B cell (primary cell): Measurements from ENCODE around the gene MRGPRG. TPM values are rescaled to one million over a fixed set of nuclear protein-coding genes. Genes with fewer than 3 reads are reported as not detected.

Experiments
- ATAC-seq: fragments of 200-7000 bp; cut with Tn5 transposase; one replicate; pipeline ENCODE4 v1.10.0; 2021; ENCODE audit warnings: low read depth, mild to moderate bottlenecking, moderate number of reproducible peaks, moderate library complexity
- CTCF ChIA-PET: fragments of 350-600 bp; sonication (Branson Sonifier 250); formaldehyde crosslinking; loops from one replicate; lab custom pipeline; 2021; ENCODE audit warnings: antibody characterized with exemption, inconsistent platforms; lab: Charles Lee
- POLR2A ChIA-PET: fragments of 350-600 bp; sonication (Branson Sonifier 250); formaldehyde crosslinking; loops from one replicate; lab custom pipeline; 2021; ENCODE audit warnings: antibody characterized with exemption; lab: Charles Lee
- DNase-seq: peaks from one replicate; pipeline ENCODE4 v3.0.0; 2013
- H2AFZ ChIP-seq: 2 replicates; pipeline ENCODE4 v1.6.1; 2012; ENCODE audit warnings: mild to moderate bottlenecking, low read depth, low read length; ENCODE audit not compliant: insufficient read depth, poor library complexity, severe bottlenecking
- H3K27ac ChIP-seq, 2 donors: 1 replicate in 1 of 2; 2 replicates in 1 of 2; pipeline ENCODE4 v1.5.1; 2012 to 2013; ENCODE audit warnings: low read length in 2 of 2, mild to moderate bottlenecking in 2 of 2, moderate library complexity in 1 of 2
- H3K27me3 ChIP-seq, 4 experiments: fragments of 200-600 bp in 1 of 4; sonication (generic) in 1 of 4; replicated peaks in 1 of 4; 1 replicate in 2 of 4; 2 replicates in 2 of 4; pipeline versions ENCODE4 v1.6.1 to v1.7.0; 2013 to 2016; ENCODE audit warnings: low read length in 3 of 4, mild to moderate bottlenecking in 2 of 4, mixed read lengths in 1 of 4, moderate library complexity in 1 of 4; ENCODE audit not compliant: insufficient read depth in 4 of 4, control insufficient read depth in 3 of 4; ENCODE audit errors: control extremely low read depth in 1 of 4
- H3K36me3 ChIP-seq, 2 experiments: replicated peaks in 1 of 2; 1 replicate in 1 of 2; 2 replicates in 1 of 2; pipeline versions ENCODE4 v1.6.1 to v1.7.1; 2013; ENCODE audit warnings: low read length in 1 of 2; ENCODE audit not compliant: insufficient read depth in 2 of 2, control insufficient read depth in 1 of 2; ENCODE audit errors: control extremely low read depth in 1 of 2, extremely low read depth in 1 of 2
- H3K4me1 ChIP-seq, 2 donors: fragments of 200-600 bp in 1 of 2; sonication (generic) in 1 of 2; 1 replicate in 1 of 2; 2 replicates in 1 of 2; pipeline versions ENCODE4 v1.5.1 to v1.6.1; 2013 to 2017; ENCODE audit warnings: low read length in 2 of 2; ENCODE audit not compliant: control insufficient read depth in 2 of 2, insufficient read depth in 2 of 2
- H3K4me2 ChIP-seq: replicated peaks from 2 replicates; pipeline ENCODE3; 2012; ENCODE audit warnings: mild to moderate bottlenecking, low read depth, low read length; ENCODE audit not compliant: poor library complexity, severe bottlenecking
- H3K4me3 ChIP-seq, 5 experiments: fragments of 200-600 bp in 1 of 5; sonication (generic) in 1 of 5; 1 replicate in 3 of 5; 2 replicates in 2 of 5; pipeline versions ENCODE4 v1.5.1 to v1.7.0; 2011 to 2016; ENCODE audit warnings: low read length in 4 of 5, mild to moderate bottlenecking in 4 of 5, low read depth in 2 of 5, control low read depth in 1 of 5, moderate library complexity in 1 of 5; ENCODE audit not compliant: insufficient read depth in 1 of 5; ENCODE audit errors: control extremely low read depth in 1 of 5, extremely low read depth in 1 of 5
- H3K79me2 ChIP-seq: fragments of 200-600 bp; sonication (generic); one replicate; pipeline ENCODE4 v1.6.0; 2016; ENCODE audit warnings: low read length; ENCODE audit not compliant: control insufficient read depth, insufficient read depth
- H3K9ac ChIP-seq: fragments of 200-600 bp; sonication (generic); 2 replicates; pipeline ENCODE4 v1.6.1; 2017; ENCODE audit warnings: mild to moderate bottlenecking, low read length, moderate library complexity
- H3K9me3 ChIP-seq, 3 donors: one replicate each; pipeline versions ENCODE4 v1.6.1 to v1.7.1; 2013; ENCODE audit warnings: low read length in 2 of 3; ENCODE audit not compliant: control insufficient read depth in 2 of 3, insufficient read depth in 1 of 3; ENCODE audit errors: control extremely low read depth in 1 of 3
- H4K20me1 ChIP-seq: 2 replicates; pipeline ENCODE4 v1.6.0; 2012; ENCODE audit warnings: mild to moderate bottlenecking, low read length; ENCODE audit not compliant: insufficient read depth, control insufficient read depth, poor library complexity, severe bottlenecking
- H3K27ac Mint-ChIP-seq: one replicate; pipeline ENCODE4 v1.8.0; 2021; ENCODE audit warnings: mixed read lengths
- H3K27me3 Mint-ChIP-seq: one replicate; pipeline ENCODE4 v1.8.0; 2021; ENCODE audit warnings: mixed read lengths
- H3K4me1 Mint-ChIP-seq: one replicate; pipeline ENCODE4 v1.8.0; 2021; ENCODE audit warnings: mixed read lengths
- H3K4me3 Mint-ChIP-seq: one replicate; pipeline ENCODE4 v1.8.0; 2021; ENCODE audit warnings: mixed read lengths
- H3K9me3 Mint-ChIP-seq: one replicate; pipeline ENCODE4 v1.8.0; 2022; ENCODE audit warnings: mixed read lengths; ENCODE audit not compliant: insufficient read depth
- CTCF ChIP-seq: fragments of 200-600 bp; IDR thresholded peaks from one replicate; pipeline ENCODE4 v1.8.0; 2022; ENCODE audit warnings: antibody characterized with exemption, mild to moderate bottlenecking
- EZH2 ChIP-seq: IDR thresholded peaks from 2 replicates; pipeline ENCODE4 v1.6.1; 2012; ENCODE audit warnings: borderline replicate concordance, low read depth, mild to moderate bottlenecking, moderate library complexity, low read length; ENCODE audit not compliant: insufficient read depth, poor library complexity, severe bottlenecking
- WGBS: methylation state at CpG from one replicate; pipeline ENCODE4 v1.1.5; 2013; ENCODE audit warnings: missing lambda C conversion rate; ENCODE audit not compliant: insufficient coverage; 5-methylcytosine and 5-hydroxymethylcytosine counted together
- intact Hi-C: fragments of 100-400 bp; cut with micrococcal nuclease; formaldehyde crosslinking; loops from one replicate; pipeline ENCODE4 v1.10.0; 2022
- polyA plus RNA-seq: library from polyadenylated mRNA; depleted of rRNA; stranded (reverse); fragments of >200 nt; gene quantifications from 2 replicates; pipeline ENCODE4 v1.2.3, GENCODE V29; 2012
- total RNA-seq, 2 donors: library from RNA; stranded (reverse); fragments of 120-200 nt in 1 of 2; gene quantifications; 1 replicate in 1 of 2; 2 replicates in 1 of 2; pipeline versions ENCODE4 v1.2.3 to v1.2.4, GENCODE V29; 2013 to 2022

The MRGPRG gene
- total and polyA plus RNA-seq, 2 donors (not counting 1 experiment from before 2014, with no cell fraction given): not detected

DNA sequence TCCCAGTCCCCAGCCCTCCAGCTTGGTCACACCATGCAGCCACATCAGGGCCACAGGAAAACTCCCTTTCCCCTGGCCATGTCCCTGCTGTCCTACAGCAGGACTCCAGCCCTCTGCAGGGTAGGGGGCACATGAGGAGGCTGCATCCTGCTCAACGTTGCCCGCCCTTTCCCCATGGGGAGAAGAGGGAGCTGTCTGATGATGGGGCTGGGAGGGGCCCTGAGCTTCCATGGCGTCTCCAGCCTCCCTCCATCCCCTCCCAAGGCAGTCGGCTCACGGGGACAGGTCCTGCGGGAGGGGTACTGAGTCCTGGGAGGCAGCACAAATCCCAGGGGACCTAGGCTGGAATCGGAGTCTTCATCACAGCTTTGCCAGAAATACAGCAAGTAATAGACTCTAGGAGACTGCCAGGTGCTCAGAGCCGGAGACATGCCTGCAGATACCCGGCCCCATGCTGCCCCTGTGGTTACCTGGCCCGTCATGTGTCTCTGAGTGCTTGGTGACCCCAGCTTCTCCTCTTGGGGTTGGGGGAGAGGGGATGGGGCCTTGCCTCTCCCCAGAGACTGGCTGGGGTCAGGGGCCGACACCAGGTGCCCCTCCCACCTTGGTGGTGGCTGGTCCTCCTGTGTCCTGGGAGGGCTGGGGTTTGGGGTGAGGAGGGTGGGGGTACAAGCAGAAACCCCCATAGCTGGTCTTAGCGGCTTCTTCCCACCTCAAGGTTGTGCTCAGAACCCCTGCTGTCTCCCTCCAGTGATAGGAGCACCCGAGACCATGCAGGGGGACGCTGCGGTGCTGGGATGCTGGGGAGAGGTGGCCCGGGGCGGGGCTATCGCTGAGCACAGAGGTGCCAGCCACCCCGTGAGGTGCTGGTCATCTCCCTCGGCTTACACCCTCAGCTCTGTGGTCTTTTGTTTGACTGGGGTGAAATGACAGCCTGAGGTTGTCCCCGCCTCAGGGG is 11.3 kb upstream of the MRGPRG start:
- 88% methylated on average over 17 of the region's 21 CpGs for WGBS

More for the DNA sequence above, 11.3 kb upstream of the MRGPRG start:
- Mint-ChIP-seq H3K27ac (no peak overlapping the region), H3K9me3 (no peaks in the 10 kb centered on the region), H3K4me3 (no peak overlapping the region), H3K4me1 (no peaks in the 10 kb centered on the region), H3K27me3 (no peaks in the 10 kb centered on the region)
- Histone ChIP-seq H3K4me1 (no peaks in the 10 kb centered on the region), H3K36me3 (no peaks in the 10 kb centered on the region), H3K9ac (no peak overlapping the region), H3K9me3 (no peaks in the 10 kb centered on the region), H3K27ac (no peak overlapping the region), H2AFZ (no peak overlapping the region), H3K27me3 (no peaks in the 10 kb centered on the region), H3K4me3 (no peak overlapping the region), H3K4me2 (no peak overlapping the region), H3K79me2 (no peaks in the 10 kb centered on the region), H4K20me1 (no peaks in the 10 kb centered on the region)
- ATAC-seq (no peak), DNase-seq (no peak)
- ChIA-PET CTCF (no interaction called here), POLR2A (no interaction called here)
- intact Hi-C loops: no loop called here
- TF ChIP-seq EZH2: no peak
- TF ChIP-seq CTCF: no peak
